ENCODE measurements around the gene ATAD1.

Gene ATAD1

DNA sequence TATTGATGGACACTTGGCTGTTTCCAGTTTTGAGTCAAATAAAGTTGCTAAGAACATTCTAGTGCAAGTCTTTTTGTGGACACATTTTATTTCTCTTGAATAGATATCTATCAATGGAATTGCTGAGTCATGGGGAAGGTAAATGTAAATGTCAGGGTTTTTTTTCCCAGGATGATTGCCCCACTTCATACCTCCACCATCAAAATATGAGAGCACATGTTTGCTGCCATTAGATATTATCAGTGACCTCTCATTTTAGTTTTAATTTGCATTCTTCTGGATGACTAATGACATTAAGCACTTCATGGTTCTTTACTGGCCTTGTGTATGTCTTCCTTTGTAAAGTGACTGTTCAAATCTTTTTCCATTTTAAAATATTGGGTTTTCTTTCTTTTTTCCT, 112.7 kb downstream of the ATAD1 start:
- no peak for DNase-seq

DNA sequence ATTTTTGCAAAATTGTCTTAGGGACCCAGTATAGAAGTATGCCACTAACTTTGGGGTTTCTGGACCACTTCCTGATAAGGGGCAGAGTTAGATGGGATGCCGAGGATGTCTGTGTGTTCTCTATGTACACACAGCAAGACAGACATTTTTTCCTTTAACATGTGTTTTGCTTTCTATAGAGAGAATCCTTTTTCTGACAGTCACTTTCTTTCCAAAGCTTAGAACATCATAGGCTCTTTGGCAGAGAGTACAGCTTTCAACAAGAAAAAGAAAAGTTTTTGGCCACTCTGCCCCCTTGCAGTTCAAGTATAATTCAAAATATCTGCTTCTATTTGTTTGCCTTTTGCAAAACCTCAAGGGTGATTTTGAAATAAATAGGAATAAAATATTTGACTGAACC, 114.3 kb downstream of the ATAD1 start:
- no peak for DNase-seq

DNA sequence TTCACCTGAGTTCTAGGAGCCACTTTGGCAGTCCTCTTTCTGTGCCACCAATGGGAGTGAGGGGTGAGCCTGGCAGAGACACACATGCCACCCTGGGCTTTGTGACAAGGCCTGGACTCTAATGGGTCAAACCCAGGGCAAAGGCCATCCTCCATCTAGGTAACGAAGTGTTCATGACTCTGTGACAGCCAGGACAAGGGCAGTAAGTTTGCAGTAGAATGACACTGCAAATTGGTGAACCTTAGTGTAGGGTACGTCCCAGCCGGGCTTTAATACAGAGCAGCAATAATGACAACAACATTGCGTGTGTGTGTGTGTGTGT, 115.1 kb downstream of the ATAD1 start:
- DNase-seq = no peak

DNA sequence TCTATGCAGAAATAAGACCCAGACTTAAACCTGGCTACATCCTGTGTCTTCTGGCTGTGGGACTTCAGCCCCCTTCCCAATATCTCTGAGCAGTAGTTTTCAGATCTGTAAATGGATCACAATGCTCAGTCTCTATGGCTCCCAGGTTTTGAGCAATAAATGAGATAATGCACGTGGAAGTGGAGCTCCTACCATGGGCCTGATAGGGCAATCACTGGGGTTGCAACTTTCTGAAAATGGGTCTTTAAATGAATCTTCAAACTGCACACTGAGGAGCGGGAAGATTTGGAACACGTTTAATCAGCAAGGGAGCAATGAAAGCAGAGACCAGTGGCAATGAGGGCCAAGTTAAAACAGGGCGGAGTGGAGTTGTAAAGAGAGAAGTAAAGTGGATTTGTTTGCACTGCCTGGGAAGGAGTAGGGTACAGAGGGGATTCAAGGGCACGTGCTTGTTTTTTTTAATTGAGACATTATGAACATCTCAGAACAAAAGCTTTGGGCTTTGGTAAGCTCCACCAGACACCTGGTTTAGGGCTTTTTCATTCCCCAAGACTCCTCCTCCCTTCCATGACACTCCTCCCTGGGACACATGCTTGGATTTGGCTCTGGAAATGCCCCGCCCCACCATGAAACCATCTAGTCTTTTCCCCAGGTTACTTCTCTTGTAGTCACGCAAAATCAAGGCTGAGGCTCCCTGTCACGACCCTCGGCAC, 115.6 kb downstream of the ATAD1 start:
- DNase-seq = no peak

Measured in activated CD4-positive, alpha-beta T cell treated with anti-CD3 and anti-CD28 coated beads for 48 hours (primary cell).